Smooth muscle cell of the brain vasculature (primary cell): Measurements from ENCODE around the gene ST6GALNAC6.
A peak's percentile ranks its signal among the peaks of the same experiment; 100 is the strongest.
"Not testable (repeated sequence)": the region's sequence is repeated elsewhere in the genome, so short reads cannot be mapped to it uniquely, and the experiment has no call there.

Experiments
- DNase-seq: peaks from one replicate; pipeline ENCODE4 v3.0.0-alpha.2; 2012; ENCODE audit warnings: low read depth, low spot score

The ST6GALNAC6 gene

GRCh38 chr9:127854960-127855359 is 44.4 kb downstream of the ST6GALNAC6 start:
- no peak for DNase-seq

- no peak for DNase-seq
Measured at GRCh38 chr9:127854184-127854806, 45.1 kb downstream of the ST6GALNAC6 start, which contains the start of gene ENG. Gene ENG, minus strand, starts transcription at chr9:127854658. Its CDS starts 303 bp downstream, at chr9:127854355.

- no peak for DNase-seq
Measured at GRCh38 chr9:127853312-127854183, 45.9 kb downstream of the ST6GALNAC6 start.

- no peak for DNase-seq
Measured at GRCh38 chr9:127852829-127853228, 46.6 kb downstream of the ST6GALNAC6 start.

GRCh38 chr9:127850286-127850830 is 49.0 kb downstream of the ST6GALNAC6 start:
- no peak for DNase-seq

- no peak for DNase-seq
Measured at GRCh38 chr9:127848756-127849504, 50.5 kb downstream of the ST6GALNAC6 start.

- no peak for DNase-seq
Measured at GRCh38 chr9:127847833-127848755, 51.3 kb downstream of the ST6GALNAC6 start.

- no peak for DNase-seq
Measured at GRCh38 chr9:127847178-127847510, 52.3 kb downstream of the ST6GALNAC6 start.

GRCh38 chr9:127846443-127847177 is 52.8 kb downstream of the ST6GALNAC6 start:
- DNase-seq: no peak

GRCh38 chr9:127845619-127846018 is 53.8 kb downstream of the ST6GALNAC6 start:
- not testable (repeated sequence) for DNase-seq

GRCh38 chr9:127844821-127845359 is 54.5 kb downstream of the ST6GALNAC6 start:
- DNase-seq: no peak

GRCh38 chr9:127841087-127841835 is 58.1 kb downstream of the ST6GALNAC6 start:
- no peak for DNase-seq

GRCh38 chr9:127838375-127839078 is 60.9 kb downstream of the ST6GALNAC6 start:
- peak; percentile 74 for DNase-seq

- DNase-seq: no peak
Measured at GRCh38 chr9:127837346-127837745, 62.1 kb downstream of the ST6GALNAC6 start.

- DNase-seq: not testable (repeated sequence)
Measured at GRCh38 chr9:127836561-127836960, 62.8 kb downstream of the ST6GALNAC6 start.

- DNase-seq: no peak
Measured at GRCh38 chr9:127835991-127836516, 63.3 kb downstream of the ST6GALNAC6 start.
